GM23248 (cell line): ENCODE data around the gene ANP32B. TPM values are rescaled to one million over a fixed set of nuclear protein-coding genes. Genes with fewer than 3 reads are reported as not detected.
"Not testable (repeated sequence)": the region's sequence is repeated elsewhere in the genome, so short reads cannot be mapped to it uniquely, and the experiment has no call there.

Experiments used
- DNase-seq: peaks from one replicate; pipeline ENCODE4 v3.0.0-alpha.2; 2015
- H2AFZ ChIP-seq: fragments of 200-600 bp; sonication (generic); 2 replicates; pipeline ENCODE4 v1.6.1; 2016; ENCODE audit warnings: antibody characterized with exemption
- H3F3A ChIP-seq: fragments of 200-600 bp; sonication (generic); 2 replicates; pipeline ENCODE4 v1.6.1; 2016; ENCODE audit warnings: mild to moderate bottlenecking, antibody characterized with exemption, mixed run types; ENCODE audit not compliant: insufficient read depth
- H3K27ac ChIP-seq: fragments of 200-600 bp; sonication (generic); 2 replicates; pipeline ENCODE4 v1.5.1; 2016; ENCODE audit warnings: mild to moderate bottlenecking
- H3K27me3 ChIP-seq: fragments of 200-600 bp; sonication (generic); replicated peaks from 2 replicates; pipeline ENCODE4 v1.6.1; 2016; ENCODE audit warnings: mild to moderate bottlenecking; ENCODE audit not compliant: insufficient read depth
- H3K36me3 ChIP-seq: fragments of 200-600 bp; sonication (generic); 2 replicates; pipeline ENCODE4 v1.6.1; 2016; ENCODE audit warnings: low read depth, mild to moderate bottlenecking
- H3K4me1 ChIP-seq: fragments of 200-600 bp; sonication (generic); 2 replicates; pipeline ENCODE4 v1.6.1; 2016; ENCODE audit warnings: mild to moderate bottlenecking; ENCODE audit not compliant: insufficient read depth
- H3K4me2 ChIP-seq: fragments of 200-600 bp; sonication (generic); one replicate; pipeline ENCODE4 v1.6.1; 2016; ENCODE audit warnings: mild to moderate bottlenecking; ENCODE audit not compliant: unreplicated experiment
- H3K4me3 ChIP-seq: fragments of 200-600 bp; sonication (generic); 2 replicates; pipeline ENCODE4 v1.5.1; 2016; ENCODE audit warnings: mild to moderate bottlenecking
- H3K79me2 ChIP-seq: fragments of 200-600 bp; sonication (generic); 2 replicates; pipeline ENCODE4 v1.6.1; 2016; ENCODE audit warnings: mild to moderate bottlenecking; ENCODE audit not compliant: insufficient read depth
- H3K9ac ChIP-seq: fragments of 200-600 bp; sonication (generic); 2 replicates; pipeline ENCODE4 v1.6.1; 2016; ENCODE audit warnings: mild to moderate bottlenecking
- H3K9me2 ChIP-seq: fragments of 200-600 bp; sonication (generic); 2 replicates; pipeline ENCODE4 v1.6.1; 2016; ENCODE audit warnings: mixed run types, mild to moderate bottlenecking, moderate library complexity; ENCODE audit not compliant: insufficient read depth
- H3K9me3 ChIP-seq: fragments of 200-600 bp; sonication (generic); one replicate; pipeline ENCODE4 v1.6.1; 2017; ENCODE audit warnings: low read depth
- H4K20me1 ChIP-seq: fragments of 200-600 bp; sonication (generic); 2 replicates; pipeline ENCODE4 v1.6.0; 2016; ENCODE audit not compliant: insufficient read depth
- EZH2 ChIP-seq: fragments of 200-600 bp; sonication (generic); IDR thresholded peaks from 2 replicates; pipeline ENCODE4 v1.6.1; 2018; ENCODE audit warnings: antibody characterized with exemption, mild to moderate bottlenecking; ENCODE audit not compliant: insufficient read depth, poor library complexity, severe bottlenecking
- EZH2phosphoT487 ChIP-seq: fragments of 200-600 bp; sonication (generic); IDR thresholded peaks from 2 replicates; pipeline ENCODE4 v1.6.1; 2018; ENCODE audit warnings: antibody characterized with exemption, moderate library complexity, mild to moderate bottlenecking, low read depth; ENCODE audit not compliant: insufficient read depth
- WGBS, 2 experiments: methylation state at CpG; one replicate each; pipeline ENCODE4 v1.1.6; 2015 to 2017; ENCODE audit warnings: low lambda C conversion rate in 2 of 2, low coverage in 1 of 2; ENCODE audit errors: missing lambda C conversion rate in 2 of 2; 5-methylcytosine and 5-hydroxymethylcytosine counted together
- in situ Hi-C: fragments of 300-500 bp; cut with MboI; formaldehyde crosslinking; loops from 2 replicates; pipeline ENCODE4 v1.15.0; 2020
- polyA plus RNA-seq: library from polyadenylated mRNA; unstranded; fragments of >200 nt; fragmentation: Nextera tagmentation; extraction: Ambion mirVana; gene quantifications from 2 replicates; pipeline ENCODE4 v1.2.1, GENCODE V29; 2016
- total RNA-seq: library from RNA; depleted of rRNA; stranded (reverse); fragments of >200 nt; shearing (Covaris generic); gene quantifications from 2 replicates; pipeline ENCODE4 v1.2.3, GENCODE V29; 2014

The ANP32B gene
- total and polyA plus RNA-seq, 2 experiments from 2014 or later = 11.2 to 138 TPM

GRCh38 chr9:97969014-97969413 is 14.1 kb upstream of the ANP32B start:
- no peaks in the 10 kb centered on the region for H3F3A ChIP-seq
- DNase-seq = no peak
- no peaks in the 10 kb centered on the region for H3K79me2 ChIP-seq
- no peaks in the 10 kb centered on the region for H3K9me2 ChIP-seq
- no peaks in the 10 kb centered on the region for H4K20me1 ChIP-seq
- H3K4me3 ChIP-seq = no peak overlapping the region
- no peak overlapping the region for H2AFZ ChIP-seq
- H3K4me2 ChIP-seq = no peak overlapping the region
- TF ChIP-seq EZH2phosphoT487 (no peak), EZH2 (no peak)
- no peak overlapping the region for H3K27ac ChIP-seq
- H3K9me3 ChIP-seq = no peaks in the 10 kb centered on the region
- H3K27me3 ChIP-seq = peaks cover 5% of the 10 kb centered on the region; the same call in 1 of the 2 replicates
- H3K9ac ChIP-seq = no peak overlapping the region
- in situ Hi-C loops = no loop called here
- H3K36me3 ChIP-seq = no peaks in the 10 kb centered on the region
- WGBS, 2 experiments = 70 to 80% methylated on average over 2 of the region's 2 CpGs
- no peaks in the 10 kb centered on the region for H3K4me1 ChIP-seq

GRCh38 chr9:97970165-97970564 is 13.0 kb upstream of the ANP32B start:
- Histone ChIP-seq H3K4me3 (no peak overlapping the region), H3K9me2 (no peaks in the 10 kb centered on the region), H3K36me3 (no peaks in the 10 kb centered on the region), H3K27me3 (peaks cover 5% of the 10 kb centered on the region; the same call in 1 of the 2 replicates), H4K20me1 (no peaks in the 10 kb centered on the region), H3K4me2 (no peak overlapping the region), H3K4me1 (no peaks in the 10 kb centered on the region), H3K27ac (no peak overlapping the region), H3K9ac (no peak overlapping the region), H3K79me2 (no peaks in the 10 kb centered on the region), H3F3A (no peaks in the 10 kb centered on the region), H3K9me3 (no peaks in the 10 kb centered on the region), H2AFZ (no peak overlapping the region)
- in situ Hi-C loops = no loop called here
- DNase-seq = no peak
- WGBS, 2 experiments = 76 to 77% methylated on average over 7 of the region's 7 CpGs
- TF ChIP-seq EZH2phosphoT487 (no peak), EZH2 (no peak)

GRCh38 chr9:97972753-97973152 is 10.4 kb upstream of the ANP32B start:
- Histone ChIP-seq H3F3A (no peaks in the 10 kb centered on the region), H3K9me3 (no peaks in the 10 kb centered on the region), H3K9ac (no peak overlapping the region), H3K4me3 (no peak overlapping the region), H3K36me3 (no peaks in the 10 kb centered on the region), H3K27ac (no peak overlapping the region), H4K20me1 (no peaks in the 10 kb centered on the region), H3K4me1 (no peaks in the 10 kb centered on the region), H2AFZ (no peak overlapping the region), H3K9me2 (no peaks in the 10 kb centered on the region), H3K4me2 (no peak overlapping the region), H3K79me2 (no peaks in the 10 kb centered on the region), H3K27me3 (no peaks in the 10 kb centered on the region)
- in situ Hi-C loops = no loop called here
- 64 to 66% methylated on average over 4 of the region's 4 CpGs for WGBS, 2 experiments
- DNase-seq = no peak
- TF ChIP-seq EZH2 (no peak), EZH2phosphoT487 (no peak)

GRCh38 chr9:97975376-97975775 is 7.8 kb upstream of the ANP32B start:
- in situ Hi-C loops = no loop called here
- peaks cover 5% of the 10 kb centered on the region for H3K4me1 ChIP-seq
- TF ChIP-seq EZH2 = no peak
- no peak for TF ChIP-seq EZH2phosphoT487
- 37 to 50% methylated on average over 1 of the region's 1 CpG for WGBS, 2 experiments
- H3K79me2 ChIP-seq = no peaks in the 10 kb centered on the region
- no peak overlapping the region for H3K9ac ChIP-seq
- H3K27me3 ChIP-seq = no peaks in the 10 kb centered on the region
- H4K20me1 ChIP-seq = no peaks in the 10 kb centered on the region
- H2AFZ ChIP-seq = no peak overlapping the region
- no peak overlapping the region for H3K27ac ChIP-seq
- H3K9me3 ChIP-seq = no peaks in the 10 kb centered on the region
- H3K4me3 ChIP-seq = no peak overlapping the region
- DNase-seq = no peak
- H3F3A ChIP-seq = no peaks in the 10 kb centered on the region
- no peak overlapping the region for H3K4me2 ChIP-seq
- no peaks in the 10 kb centered on the region for H3K36me3 ChIP-seq
- H3K9me2 ChIP-seq = no peaks in the 10 kb centered on the region

GRCh38 chr9:97976633-97977032 is 6.5 kb upstream of the ANP32B start:
- H3K9ac ChIP-seq, H4K20me1 ChIP-seq, H3K9me2 ChIP-seq, H2AFZ ChIP-seq, H3K27me3 ChIP-seq, H3F3A ChIP-seq, H3K9me3 ChIP-seq, in situ Hi-C loops, H3K36me3 ChIP-seq, H3K79me2 ChIP-seq, DNase-seq, H3K27ac ChIP-seq, H3K4me3 ChIP-seq, H3K4me2 ChIP-seq: not testable (repeated sequence)
- H3K4me1 ChIP-seq = peaks cover 15% of the 10 kb centered on the region
- whole genome bisulfite sequencing, 2 experiments = 88 to 89% methylated on average over 10 of the region's 10 CpGs
